ENCODE results near the gene SERPIND1. TPM values are rescaled to one million over a fixed set of nuclear protein-coding genes. Genes with fewer than 3 reads are reported as not detected.

SERPIND1 gene
- total RNA-seq, 1 donor from 2014 or later, result not detected

DNA sequence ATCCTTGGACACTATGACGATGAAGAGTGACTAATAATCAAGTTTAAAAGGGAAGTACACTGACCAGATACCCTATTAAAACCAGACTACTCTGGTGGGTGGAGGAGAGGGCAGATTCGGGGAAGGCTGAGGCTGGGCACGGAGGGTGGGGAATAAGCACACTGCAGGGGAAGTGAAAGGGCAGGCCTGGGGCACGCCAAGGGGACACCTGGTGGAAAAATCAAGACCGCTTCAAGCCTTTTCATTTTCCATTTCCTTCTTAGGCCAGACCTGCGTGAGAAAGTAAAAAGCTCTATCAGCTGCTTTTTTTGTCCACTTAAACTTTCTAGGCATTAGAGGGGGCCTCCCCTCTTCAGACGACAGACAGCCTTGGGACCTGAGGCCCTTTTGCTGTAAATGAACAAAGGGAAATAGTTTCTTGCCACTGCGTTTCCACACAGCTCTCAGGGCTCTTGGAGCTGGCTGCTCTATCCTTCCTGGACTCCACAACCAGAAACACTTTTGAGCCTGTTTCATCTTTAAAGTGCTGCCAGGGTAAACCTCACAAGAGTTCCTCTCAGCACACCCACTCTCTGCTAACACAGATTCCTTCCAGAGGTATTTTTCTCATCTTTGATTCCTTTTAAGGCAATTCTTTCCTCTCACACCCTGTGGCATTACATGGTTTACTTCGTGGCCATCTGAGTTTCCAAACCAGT lies 25.0 kb upstream of the SERPIND1 start:
- Mint-ChIP-seq H3K9me3 (ENCODE audit: unreplicated experiment) (no peaks in the 10 kb centered on the region), H3K4me1 (ENCODE audit: low read depth, unreplicated experiment) (peaks cover 29% of the 10 kb centered on the region), H3K27ac (ENCODE audit: unreplicated experiment) (peak overlapping the region; percentile 53), H3K4me3 (ENCODE audit: unreplicated experiment) (no peak overlapping the region), H3K27me3 (ENCODE audit: low read depth, unreplicated experiment) (no peaks in the 10 kb centered on the region), H3K36me3 (ENCODE audit: low read depth, unreplicated experiment) (peaks cover 12% of the 10 kb centered on the region)
- no peaks in the 10 kb centered on the region for H3K79me2 ChIP-seq (ENCODE audit: insufficient read depth, low read length)
- no peaks in the 10 kb centered on the region for H3K9me3 ChIP-seq (ENCODE audit: insufficient read depth, low read depth, low read length)
- peak; percentile 81 for DNase-seq (ENCODE audit: low read depth)
- no peak overlapping the region for H3K4me3 ChIP-seq (ENCODE audit: insufficient read depth, low read depth, low read length)
- peak overlapping the region; percentile 23 for H3K4me2 ChIP-seq (ENCODE audit: low read length)
- TF ChIP-seq EZH2 (IDR thresholded peaks at IDR 0.05; ENCODE audit: insufficient read depth, low read length), result no peak
- TF ChIP-seq, protein P1, sequence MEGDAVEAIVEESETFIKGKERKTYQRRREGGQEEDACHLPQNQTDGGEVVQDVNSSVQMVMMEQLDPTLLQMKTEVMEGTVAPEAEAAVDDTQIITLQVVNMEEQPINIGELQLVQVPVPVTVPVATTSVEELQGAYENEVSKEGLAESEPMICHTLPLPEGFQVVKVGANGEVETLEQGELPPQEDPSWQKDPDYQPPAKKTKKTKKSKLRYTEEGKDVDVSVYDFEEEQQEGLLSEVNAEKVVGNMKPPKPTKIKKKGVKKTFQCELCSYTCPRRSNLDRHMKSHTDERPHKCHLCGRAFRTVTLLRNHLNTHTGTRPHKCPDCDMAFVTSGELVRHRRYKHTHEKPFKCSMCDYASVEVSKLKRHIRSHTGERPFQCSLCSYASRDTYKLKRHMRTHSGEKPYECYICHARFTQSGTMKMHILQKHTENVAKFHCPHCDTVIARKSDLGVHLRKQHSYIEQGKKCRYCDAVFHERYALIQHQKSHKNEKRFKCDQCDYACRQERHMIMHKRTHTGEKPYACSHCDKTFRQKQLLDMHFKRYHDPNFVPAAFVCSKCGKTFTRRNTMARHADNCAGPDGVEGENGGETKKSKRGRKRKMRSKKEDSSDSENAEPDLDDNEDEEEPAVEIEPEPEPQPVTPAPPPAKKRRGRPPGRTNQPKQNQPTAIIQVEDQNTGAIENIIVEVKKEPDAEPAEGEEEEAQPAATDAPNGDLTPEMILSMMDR (IDR thresholded peaks at IDR 0.05; ENCODE audit: insufficient read depth, low read depth, low read length), result no peak
- H3K4me1 ChIP-seq (ENCODE audit: insufficient read depth, low read length), result peaks cover 33% of the 10 kb centered on the region
- peak overlapping the region; percentile 41 for H3K27ac ChIP-seq (ENCODE audit: low read depth, low read length)
- H3K27me3 ChIP-seq (ENCODE audit: insufficient read depth, low read length), result no peaks in the 10 kb centered on the region
- peak overlapping the region; percentile 42 for H3K9ac ChIP-seq (ENCODE audit: low read length)
- H4K20me1 ChIP-seq (ENCODE audit: insufficient read depth, low read length), result peaks cover 6% of the 10 kb centered on the region
- FAIRE-seq, result no peak
- H2AFZ ChIP-seq (ENCODE audit: low read depth, low read length), result no peak overlapping the region
- peaks cover 12% of the 10 kb centered on the region for H3K36me3 ChIP-seq (ENCODE audit: insufficient read depth, low read length)

DNA sequence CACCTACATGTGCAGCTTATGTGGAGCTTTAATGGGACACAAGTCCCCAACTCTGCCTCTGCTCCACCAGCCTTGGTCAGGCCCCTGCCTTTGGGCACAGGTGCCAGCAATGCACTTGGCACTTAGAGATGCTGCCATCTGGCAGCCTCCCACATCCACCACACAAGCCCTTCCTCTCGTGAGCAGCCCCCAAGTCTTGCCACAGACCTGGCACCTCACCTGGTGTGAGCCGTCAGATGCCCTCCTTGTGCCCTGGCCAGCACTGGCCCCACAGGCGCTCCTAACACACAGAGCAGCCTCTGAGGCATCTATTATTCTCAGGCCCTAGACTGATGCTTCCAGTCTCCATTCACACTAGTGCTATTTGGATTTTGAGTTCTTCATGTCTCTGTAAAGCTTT lies 24.5 kb upstream of the SERPIND1 start:
- peaks cover 33% of the 10 kb centered on the region for H3K4me1 ChIP-seq (ENCODE audit: insufficient read depth, low read length)
- Mint-ChIP-seq H3K36me3 (ENCODE audit: low read depth, unreplicated experiment) (peaks cover 8% of the 10 kb centered on the region), H3K9me3 (ENCODE audit: unreplicated experiment) (no peaks in the 10 kb centered on the region), H3K4me1 (ENCODE audit: low read depth, unreplicated experiment) (peaks cover 29% of the 10 kb centered on the region), H3K27me3 (ENCODE audit: low read depth, unreplicated experiment) (no peaks in the 10 kb centered on the region), H3K4me3 (ENCODE audit: unreplicated experiment) (no peak overlapping the region), H3K27ac (ENCODE audit: unreplicated experiment) (peak overlapping the region; percentile 54)
- H3K27ac ChIP-seq (ENCODE audit: low read depth, low read length), result peak overlapping the region; percentile 41
- H3K9me3 ChIP-seq (ENCODE audit: insufficient read depth, low read depth, low read length), result no peaks in the 10 kb centered on the region
- H3K27me3 ChIP-seq (ENCODE audit: insufficient read depth, low read length), result no peaks in the 10 kb centered on the region
- H4K20me1 ChIP-seq (ENCODE audit: insufficient read depth, low read length), result peaks cover 6% of the 10 kb centered on the region
- TF ChIP-seq, protein P1 (IDR thresholded peaks at IDR 0.05; ENCODE audit: insufficient read depth, low read depth, low read length), result no peak
- H3K36me3 ChIP-seq (ENCODE audit: insufficient read depth, low read length), result peaks cover 7% of the 10 kb centered on the region
- H3K4me2 ChIP-seq (ENCODE audit: low read length), result peak overlapping the region; percentile 23
- no peaks in the 10 kb centered on the region for H3K79me2 ChIP-seq (ENCODE audit: insufficient read depth, low read length)
- H2AFZ ChIP-seq (ENCODE audit: low read depth, low read length), result no peak overlapping the region
- H3K4me3 ChIP-seq (ENCODE audit: insufficient read depth, low read depth, low read length), result no peak overlapping the region
- peak overlapping the region; percentile 42 for H3K9ac ChIP-seq (ENCODE audit: low read length)
- no peak for DNase-seq (ENCODE audit: low read depth)
- no peak for FAIRE-seq
